Neural cell (in vitro differentiated cells): Measurements from ENCODE around the gene SORCS1.

ENCODE experiments used
- CTCF ChIP-seq: fragments of 450-650 bp; IDR thresholded peaks from 2 replicates; pipeline ENCODE4 v1.5.1; 2014; ENCODE audit warnings: antibody characterized with exemption, mild to moderate bottlenecking, moderate library complexity; ENCODE audit not compliant: poor library complexity, severe bottlenecking
- POLR2AphosphoS5 ChIP-seq: IDR thresholded peaks from 2 replicates; pipeline ENCODE4 v1.6.1; 2012
- RAD21 ChIP-seq: fragments of 450-650 bp; conservative IDR thresholded peaks from 2 replicates; pipeline ENCODE4 v1.6.1; 2014; ENCODE audit warnings: antibody characterized with exemption, mild to moderate bottlenecking, moderate library complexity
- SMC3 ChIP-seq: fragments of 450-650 bp; conservative IDR thresholded peaks from 2 replicates; pipeline ENCODE4 v1.6.1; 2014; ENCODE audit warnings: antibody characterized with exemption, mild to moderate bottlenecking, moderate library complexity; ENCODE audit not compliant: poor library complexity
- TF ChIP-seq, protein P1 (sequence below): IDR thresholded peaks from 2 replicates; pipeline ENCODE4 v1.6.1; 2012; ENCODE audit warnings: borderline replicate concordance

GRCh38 chr10:106830471-106830870 lies 334.0 kb downstream of the SORCS1 start:
- no peak for TF ChIP-seq CTCF
- TF ChIP-seq RAD21, result no peak
- TF ChIP-seq, protein P1, sequence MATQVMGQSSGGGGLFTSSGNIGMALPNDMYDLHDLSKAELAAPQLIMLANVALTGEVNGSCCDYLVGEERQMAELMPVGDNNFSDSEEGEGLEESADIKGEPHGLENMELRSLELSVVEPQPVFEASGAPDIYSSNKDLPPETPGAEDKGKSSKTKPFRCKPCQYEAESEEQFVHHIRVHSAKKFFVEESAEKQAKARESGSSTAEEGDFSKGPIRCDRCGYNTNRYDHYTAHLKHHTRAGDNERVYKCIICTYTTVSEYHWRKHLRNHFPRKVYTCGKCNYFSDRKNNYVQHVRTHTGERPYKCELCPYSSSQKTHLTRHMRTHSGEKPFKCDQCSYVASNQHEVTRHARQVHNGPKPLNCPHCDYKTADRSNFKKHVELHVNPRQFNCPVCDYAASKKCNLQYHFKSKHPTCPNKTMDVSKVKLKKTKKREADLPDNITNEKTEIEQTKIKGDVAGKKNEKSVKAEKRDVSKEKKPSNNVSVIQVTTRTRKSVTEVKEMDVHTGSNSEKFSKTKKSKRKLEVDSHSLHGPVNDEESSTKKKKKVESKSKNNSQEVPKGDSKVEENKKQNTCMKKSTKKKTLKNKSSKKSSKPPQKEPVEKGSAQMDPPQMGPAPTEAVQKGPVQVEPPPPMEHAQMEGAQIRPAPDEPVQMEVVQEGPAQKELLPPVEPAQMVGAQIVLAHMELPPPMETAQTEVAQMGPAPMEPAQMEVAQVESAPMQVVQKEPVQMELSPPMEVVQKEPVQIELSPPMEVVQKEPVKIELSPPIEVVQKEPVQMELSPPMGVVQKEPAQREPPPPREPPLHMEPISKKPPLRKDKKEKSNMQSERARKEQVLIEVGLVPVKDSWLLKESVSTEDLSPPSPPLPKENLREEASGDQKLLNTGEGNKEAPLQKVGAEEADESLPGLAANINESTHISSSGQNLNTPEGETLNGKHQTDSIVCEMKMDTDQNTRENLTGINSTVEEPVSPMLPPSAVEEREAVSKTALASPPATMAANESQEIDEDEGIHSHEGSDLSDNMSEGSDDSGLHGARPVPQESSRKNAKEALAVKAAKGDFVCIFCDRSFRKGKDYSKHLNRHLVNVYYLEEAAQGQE, result no peak
- TF ChIP-seq SMC3, result no peak
- TF ChIP-seq POLR2AphosphoS5, result no peak
